GM21825 (cell line): ENCODE data around the gene NTMT1.

Experiments
- ATAC-seq: cut with Tn5 transposase; IDR thresholded peaks from one replicate; pipeline ENCODE4 v1.9.1; 2021; ENCODE audit warnings: mild to moderate bottlenecking, moderate library complexity; ENCODE audit not compliant: unreplicated experiment

NTMT1 gene

GRCh38 chr9:129672702-129673101 is 46.7 kb downstream of the NTMT1 start:
- ATAC-seq = no peak

DNA sequence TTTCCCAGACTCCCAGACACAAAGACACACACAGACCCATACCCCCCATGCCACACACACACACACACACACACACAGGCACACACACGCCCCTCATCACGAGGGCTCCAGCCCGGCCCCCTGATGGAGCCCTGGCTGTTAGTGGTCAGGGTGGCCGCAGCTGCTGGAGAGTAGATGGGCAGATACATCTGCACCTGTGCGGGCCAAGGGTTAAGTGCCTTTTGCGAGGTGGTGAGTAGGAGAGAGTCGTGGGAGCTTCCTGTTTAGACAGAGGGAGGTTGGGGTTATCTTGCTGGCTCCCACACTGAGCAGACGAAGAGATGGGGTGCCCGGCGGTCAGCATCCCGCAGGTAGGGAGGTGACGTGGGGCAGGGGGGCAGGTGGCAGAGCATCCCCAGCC is 47.6 kb downstream of the NTMT1 start:
- ATAC-seq = no peak

DNA sequence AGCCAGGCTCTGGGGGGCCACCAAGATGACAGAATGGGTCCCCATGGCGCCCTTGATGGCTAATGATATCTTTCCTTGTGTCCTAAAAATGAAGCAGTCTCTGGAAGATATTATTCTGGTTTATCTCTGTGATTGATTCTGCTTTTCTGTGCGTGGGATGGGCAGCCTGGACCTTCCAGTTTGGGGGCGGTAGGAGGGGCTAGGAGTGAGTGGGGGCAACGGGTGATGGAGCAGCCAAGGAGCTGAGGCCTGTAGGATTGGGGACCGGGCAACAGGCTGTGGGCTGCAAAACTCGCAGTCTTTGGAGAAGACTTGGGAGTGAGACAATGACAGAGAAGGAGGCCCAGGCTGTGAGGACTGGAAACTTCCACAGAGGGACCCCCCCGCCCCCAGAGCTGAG is 48.3 kb downstream of the NTMT1 start:
- no peak for ATAC-seq

DNA sequence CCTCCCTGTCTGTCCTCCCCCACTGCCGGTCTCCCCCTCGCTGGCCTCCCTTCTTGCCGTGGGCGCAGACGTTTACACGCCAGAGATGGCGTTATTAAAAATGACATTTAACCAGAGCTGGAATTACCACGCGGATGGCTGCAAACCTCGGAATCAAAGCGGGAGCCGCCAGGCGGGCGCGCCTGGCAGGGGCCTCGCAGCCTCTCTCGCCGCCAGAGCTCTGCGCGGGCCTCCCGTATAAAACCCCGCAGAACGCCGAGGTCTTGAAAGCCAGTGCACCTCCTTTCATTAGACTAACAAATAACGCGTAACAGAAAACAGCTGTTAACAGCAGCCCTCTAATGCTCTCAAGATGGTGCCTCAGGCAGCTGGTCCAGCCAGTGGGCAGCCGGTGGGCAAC is 49.7 kb downstream of the NTMT1 start:
- ATAC-seq = no peak

GRCh38 chr9:129676287-129676686 is 50.3 kb downstream of the NTMT1 start:
- no peak for ATAC-seq

DNA sequence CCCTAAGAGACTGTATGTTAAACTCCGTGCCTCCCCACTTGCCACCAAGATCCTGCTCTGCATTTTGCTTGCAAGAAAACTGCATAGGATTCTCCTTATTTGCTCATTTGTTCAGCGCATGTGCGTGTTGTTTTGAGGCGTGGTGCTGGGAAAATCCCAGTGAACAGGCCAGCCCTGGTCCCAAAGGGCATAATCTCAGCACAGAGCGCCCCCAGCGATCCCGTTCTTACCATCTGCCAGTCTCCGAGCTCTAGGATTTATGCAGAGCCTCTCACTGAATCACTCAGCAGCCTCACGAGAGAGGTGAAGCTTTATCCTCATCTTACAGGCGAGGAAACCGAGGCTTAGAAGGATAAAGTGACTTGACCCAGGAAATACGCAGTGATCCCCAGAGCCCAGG is 51.0 kb downstream of the NTMT1 start:
- no peak for ATAC-seq

DNA sequence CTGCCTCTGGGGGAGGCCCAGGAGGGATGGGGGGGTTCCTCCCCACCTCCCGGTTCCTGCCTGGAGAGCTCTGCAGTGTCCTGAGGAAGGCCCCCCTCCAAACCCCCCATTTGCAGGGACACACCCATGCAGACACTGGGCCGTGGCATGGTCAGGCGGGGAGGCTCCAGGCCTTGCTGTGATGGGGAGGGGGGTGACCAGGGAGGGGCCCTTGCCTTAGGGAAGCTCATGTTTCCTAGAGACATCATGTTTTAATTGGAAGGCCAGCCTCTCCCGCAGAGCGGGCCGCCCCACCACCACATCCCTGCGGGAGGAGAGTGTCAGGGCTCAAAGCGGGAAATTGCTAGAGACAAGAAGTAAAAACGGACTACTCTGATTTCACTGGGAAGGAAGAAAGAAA is 51.5 kb downstream of the NTMT1 start:
- no peak for ATAC-seq

- ATAC-seq = no peak
Observed at GRCh38 chr9:129678844-129679243, 52.9 kb downstream of the NTMT1 start.

- ATAC-seq = no peak
Observed at GRCh38 chr9:129679537-129679936, 53.6 kb downstream of the NTMT1 start.

DNA sequence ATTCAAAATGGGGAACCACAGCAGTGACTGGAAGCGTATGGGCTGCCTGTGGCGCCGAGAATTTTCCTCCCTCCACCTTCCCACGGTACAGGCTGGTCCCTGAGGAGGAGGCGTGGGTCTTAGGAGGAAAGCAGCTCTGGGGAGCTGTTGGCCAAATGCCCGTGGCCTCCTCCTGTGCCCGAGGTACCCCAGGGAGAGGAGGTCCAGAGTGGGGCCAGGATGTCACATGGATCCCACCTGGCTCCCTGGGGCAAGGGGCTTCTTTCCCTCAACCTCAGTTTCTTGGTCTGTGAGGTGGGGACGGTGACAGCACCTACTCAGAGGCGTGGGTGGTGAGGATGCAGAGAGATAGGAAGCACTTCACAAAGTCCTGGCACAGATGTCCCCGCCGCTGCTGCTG is 56.0 kb downstream of the NTMT1 start:
- ATAC-seq = no peak

DNA sequence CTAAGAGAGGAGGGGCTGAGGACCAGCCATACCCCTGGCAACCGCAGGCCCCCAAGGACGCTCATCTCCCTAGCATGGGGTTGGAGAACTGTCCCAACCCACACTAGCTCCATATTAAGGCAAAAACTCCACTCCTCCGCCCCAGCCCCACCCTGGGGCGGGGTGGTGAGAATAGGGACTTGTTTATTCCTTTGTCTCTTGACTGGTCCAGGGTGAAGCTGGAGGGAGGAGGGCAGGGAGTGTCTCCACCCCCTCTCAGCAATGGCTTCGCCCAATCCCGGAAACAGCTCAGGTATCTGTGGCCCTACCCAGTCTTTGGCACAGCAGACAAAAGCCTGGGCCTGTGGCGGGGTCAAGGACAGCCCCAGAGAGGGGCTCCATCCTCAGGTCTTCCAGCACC is 56.4 kb downstream of the NTMT1 start:
- ATAC-seq = no peak

DNA sequence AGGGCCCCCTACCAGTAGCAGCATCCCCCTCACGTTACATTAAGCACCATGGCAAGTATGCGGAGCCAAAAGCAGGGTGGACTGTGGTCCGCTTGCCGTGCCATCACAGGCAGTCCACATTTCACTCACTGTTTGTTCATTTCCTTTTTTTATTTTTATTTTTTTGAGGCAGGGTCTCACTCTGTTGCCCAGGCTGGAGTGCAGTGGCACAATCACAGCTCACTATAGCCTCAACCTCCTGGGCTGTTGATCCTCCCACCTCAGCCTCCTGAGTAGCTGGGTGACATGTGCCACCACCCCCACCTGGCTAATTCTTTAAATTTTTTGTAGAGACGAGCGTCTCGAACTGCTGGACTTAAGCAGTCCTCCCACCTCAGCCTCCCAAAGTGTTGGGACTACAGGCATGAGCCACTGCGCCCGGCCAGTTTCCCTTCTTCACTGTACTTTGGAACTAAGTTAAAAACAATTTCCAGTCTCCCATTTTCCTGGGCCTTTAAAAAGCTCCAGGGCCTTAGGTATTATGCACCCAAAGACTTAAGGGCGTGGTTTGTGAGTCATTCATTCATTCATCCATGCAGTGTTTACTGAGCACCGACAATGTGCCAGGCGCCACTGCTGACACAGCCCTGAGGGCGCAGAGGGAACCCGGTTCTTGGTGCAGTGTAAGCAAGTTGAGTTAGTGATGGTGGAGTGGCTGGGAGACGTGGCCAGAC is 59.4 kb downstream of the NTMT1 start:
- ATAC-seq = no peak
